Measurements from ENCODE around the gene SLC16A1.

DNA sequence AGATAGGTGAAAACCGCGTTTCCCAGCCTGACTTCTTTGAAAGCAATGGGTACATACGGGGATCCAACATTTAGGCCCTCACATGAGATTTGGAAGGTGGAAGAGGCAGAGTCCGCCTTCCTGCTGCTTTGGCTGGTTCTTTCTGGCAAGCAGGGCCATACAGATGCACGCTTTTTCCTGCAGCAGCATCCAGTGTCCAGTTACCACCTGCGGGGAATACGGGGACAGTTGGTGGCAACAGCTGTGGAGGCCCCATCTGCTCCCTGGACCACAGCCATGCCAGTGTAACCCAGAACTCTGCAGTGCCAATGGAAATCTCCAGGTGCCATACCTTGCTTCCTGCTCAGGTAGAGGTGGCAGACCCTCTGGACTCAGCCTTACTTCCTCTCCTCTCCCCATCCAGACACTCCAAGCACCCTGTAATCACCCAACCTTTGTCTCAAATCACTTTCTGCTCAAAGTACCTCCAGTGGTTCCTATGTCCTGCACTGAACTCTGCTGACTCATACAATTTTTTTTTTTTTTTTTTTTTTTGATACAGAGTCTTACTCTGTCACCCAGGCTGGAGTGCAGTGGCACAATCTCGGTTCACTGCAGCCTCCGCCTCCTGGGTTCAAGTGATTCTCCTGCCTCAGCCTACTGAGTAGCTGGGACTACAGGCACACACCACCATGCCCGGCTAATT is 68.3 kb downstream of the SLC16A1 start:
- no peak for TF ChIP-seq POLR2A (IDR thresholded peaks at IDR 0.05)
- TF ChIP-seq, protein P1, sequence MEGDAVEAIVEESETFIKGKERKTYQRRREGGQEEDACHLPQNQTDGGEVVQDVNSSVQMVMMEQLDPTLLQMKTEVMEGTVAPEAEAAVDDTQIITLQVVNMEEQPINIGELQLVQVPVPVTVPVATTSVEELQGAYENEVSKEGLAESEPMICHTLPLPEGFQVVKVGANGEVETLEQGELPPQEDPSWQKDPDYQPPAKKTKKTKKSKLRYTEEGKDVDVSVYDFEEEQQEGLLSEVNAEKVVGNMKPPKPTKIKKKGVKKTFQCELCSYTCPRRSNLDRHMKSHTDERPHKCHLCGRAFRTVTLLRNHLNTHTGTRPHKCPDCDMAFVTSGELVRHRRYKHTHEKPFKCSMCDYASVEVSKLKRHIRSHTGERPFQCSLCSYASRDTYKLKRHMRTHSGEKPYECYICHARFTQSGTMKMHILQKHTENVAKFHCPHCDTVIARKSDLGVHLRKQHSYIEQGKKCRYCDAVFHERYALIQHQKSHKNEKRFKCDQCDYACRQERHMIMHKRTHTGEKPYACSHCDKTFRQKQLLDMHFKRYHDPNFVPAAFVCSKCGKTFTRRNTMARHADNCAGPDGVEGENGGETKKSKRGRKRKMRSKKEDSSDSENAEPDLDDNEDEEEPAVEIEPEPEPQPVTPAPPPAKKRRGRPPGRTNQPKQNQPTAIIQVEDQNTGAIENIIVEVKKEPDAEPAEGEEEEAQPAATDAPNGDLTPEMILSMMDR (IDR thresholded peaks at IDR 0.05) = no peak

All from gastroesophageal sphincter (tissue), 3 donors.